Urothelium cell line (cell line): ENCODE measurements around the gene TNRC6B.
A peak's percentile ranks its signal among the peaks of the same experiment; 100 is the strongest.
"Not testable (repeated sequence)": the region's sequence is repeated elsewhere in the genome, so short reads cannot be mapped to it uniquely, and the experiment has no call there.

Experiments used
- DNase-seq: peaks from one replicate; pipeline ENCODE4 v3.0.0; 2011; ENCODE audit warnings: low spot score, mixed read lengths
- FAIRE-seq: peaks from 2 replicates; lab custom pipeline; 2011; peaks lifted over from hg19 to GRCh38; lab: Jason Lieb, UNC

TNRC6B gene

GRCh38 chr22:40346185-40347118 is 168.7 kb downstream of the TNRC6B start, which contains the start of gene ADSL:
Gene ADSL, plus strand, starts transcription at chr22:40346500. Its CDS starts 59 bp downstream, at chr22:40346559.
- DNase-seq = peak; percentile 97
- no peak for FAIRE-seq

- FAIRE-seq (no peak), DNase-seq (no peak)
Measured at GRCh38 chr22:40347300-40347699, 169.6 kb downstream of the TNRC6B start.

- FAIRE-seq (no peak), DNase-seq (peak; percentile 65)
Measured at GRCh38 chr22:40348025-40348658, 170.4 kb downstream of the TNRC6B start.

- DNase-seq = no peak
- FAIRE-seq = no peak
Measured at GRCh38 chr22:40352763-40353162, 175.0 kb downstream of the TNRC6B start.

GRCh38 chr22:40361100-40361499 is 183.4 kb downstream of the TNRC6B start:
- DNase-seq = no peak

GRCh38 chr22:40363059-40363458 is 185.3 kb downstream of the TNRC6B start:
- FAIRE-seq = no peak
- DNase-seq = no peak

More at GRCh38 chr22:40361100-40361499, 183.4 kb downstream of the TNRC6B start:
- no peak for FAIRE-seq

- DNase-seq (no peak), FAIRE-seq (no peak)
Measured at GRCh38 chr22:40364431-40364830, 186.7 kb downstream of the TNRC6B start.

GRCh38 chr22:40366068-40366467 is 188.3 kb downstream of the TNRC6B start:
- FAIRE-seq = no peak

GRCh38 chr22:40367342-40367741 is 189.6 kb downstream of the TNRC6B start:
- no peak for FAIRE-seq
- no peak for DNase-seq

More at GRCh38 chr22:40366068-40366467, 188.3 kb downstream of the TNRC6B start:
- no peak for DNase-seq

- no peak for FAIRE-seq
- no peak for DNase-seq
Measured at GRCh38 chr22:40368016-40368415, 190.3 kb downstream of the TNRC6B start.

- DNase-seq (no peak), FAIRE-seq (no peak)
Measured at GRCh38 chr22:40368836-40369235, 191.1 kb downstream of the TNRC6B start.

- DNase-seq = no peak
- no peak for FAIRE-seq
Measured at GRCh38 chr22:40374567-40374966, 196.8 kb downstream of the TNRC6B start.

- DNase-seq (no peak), FAIRE-seq (no peak)
Measured at GRCh38 chr22:40376149-40376548, 198.4 kb downstream of the TNRC6B start.

- DNase-seq (no peak), FAIRE-seq (no peak)
Measured at GRCh38 chr22:40377931-40378330, 200.2 kb downstream of the TNRC6B start.

GRCh38 chr22:40378448-40378847 is 200.7 kb downstream of the TNRC6B start:
- FAIRE-seq, DNase-seq: not testable (repeated sequence)

GRCh38 chr22:40381461-40381860 is 203.7 kb downstream of the TNRC6B start:
- FAIRE-seq = no peak

GRCh38 chr22:40383905-40384304 is 206.2 kb downstream of the TNRC6B start:
- DNase-seq (no peak), FAIRE-seq (no peak)

More at GRCh38 chr22:40381461-40381860, 203.7 kb downstream of the TNRC6B start:
- DNase-seq = no peak

- no peak for DNase-seq
- FAIRE-seq = no peak
Measured at GRCh38 chr22:40385036-40385782, 207.5 kb downstream of the TNRC6B start.
